Mucosa of descending colon (tissue), 3 donors: ENCODE measurements around the gene TOMM22. TPM values are rescaled to one million over a fixed set of nuclear protein-coding genes. Genes with fewer than 3 reads are reported as not detected.
"Not testable (repeated sequence)": the region's sequence is repeated elsewhere in the genome, so short reads cannot be mapped to it uniquely, and the experiment has no call there.

ENCODE experiments used
- ATAC-seq: fragments of 200-7000 bp; cut with Tn5 transposase; one replicate; pipeline ENCODE4 v1.9.1; 2020; ENCODE audit warnings: mild to moderate bottlenecking, moderate library complexity
- DNase-seq, 3 donors: peaks; one replicate each; pipeline ENCODE4 v3.0.0-alpha.2; 2020
- H3K36me3 ChIP-seq: fragments of 200-600 bp; one replicate; pipeline ENCODE4 v1.8.0; 2021; ENCODE audit warnings: low read depth, mild to moderate bottlenecking
- H3K4me1 ChIP-seq: fragments of 200-600 bp; one replicate; pipeline ENCODE4 v1.8.0; 2021; ENCODE audit warnings: low read depth, mild to moderate bottlenecking
- H3K4me3 ChIP-seq: fragments of 200-600 bp; one replicate; pipeline ENCODE4 v1.8.0; 2021; ENCODE audit warnings: mild to moderate bottlenecking
- H3K9me3 ChIP-seq: fragments of 200-600 bp; one replicate; pipeline ENCODE4 v1.8.0; 2021; ENCODE audit warnings: mild to moderate bottlenecking
- intact Hi-C, 2 donors: fragments of 100-400 bp; cut with DNase I in 1 of 2; cut with micrococcal nuclease in 1 of 2; formaldehyde crosslinking; loops; one replicate each; pipeline versions ENCODE4 v1.11.0 to v1.11.1; 2022; cut with DNase I, micrococcal nuclease
- long read RNA-seq, 2 donors: library from polyadenylated mRNA; unstranded; transcript quantifications; one replicate each; pipeline ENCODE4 v2.0.0, GENCODE V29; 2019 to 2021
- total RNA-seq, 3 donors: library from RNA; stranded (reverse); fragmentation: NEBNext Ultra II Directional in 2 of 3; extraction: Animal tissue kit (Norgen Biotek cat#: 25700) in 2 of 3; gene quantifications; one replicate each; pipeline versions ENCODE4 v1.2.1 to v1.2.4, GENCODE V29; 2021 to 2023
- TF ChIP-seq, protein P1 (sequence below): fragments of 200-600 bp; IDR thresholded peaks from one replicate; pipeline ENCODE4 v1.8.0; 2022; ENCODE audit warnings: antibody characterized with exemption, mild to moderate bottlenecking
- donor health status: DM: no; HTN: no; CAD: no; lungs with moderate emphysema.
- donor health status: DM: no; HTN: no; CAD: no.
- donor health status: DM: no; HTN: yes; CAD: no.

TOMM22 gene
- total RNA-seq, result 10 to 100 TPM; 64.5 to 84.4 (median 72.4) TPM
- long read RNA-seq, donor 1, transcript TOMM22-201 (4 exons, 2,040 nt), result major isoform, 39 of 39 reads
- long read RNA-seq, donor 1, partial matches to known transcripts, result 0 of 39 reads
- long read RNA-seq, donor 1, other reads (novel, unspliced or antisense), result 0 of 39 reads
- long read RNA-seq, donor 2, transcript TOMM22-201 (4 exons, 2,040 nt), result major isoform, 101 of 116 reads
- long read RNA-seq, donor 2, partial matches to known transcripts, result 0 of 116 reads
- long read RNA-seq, donor 2, other reads (novel, unspliced or antisense), result 14 of 116 reads

DNA sequence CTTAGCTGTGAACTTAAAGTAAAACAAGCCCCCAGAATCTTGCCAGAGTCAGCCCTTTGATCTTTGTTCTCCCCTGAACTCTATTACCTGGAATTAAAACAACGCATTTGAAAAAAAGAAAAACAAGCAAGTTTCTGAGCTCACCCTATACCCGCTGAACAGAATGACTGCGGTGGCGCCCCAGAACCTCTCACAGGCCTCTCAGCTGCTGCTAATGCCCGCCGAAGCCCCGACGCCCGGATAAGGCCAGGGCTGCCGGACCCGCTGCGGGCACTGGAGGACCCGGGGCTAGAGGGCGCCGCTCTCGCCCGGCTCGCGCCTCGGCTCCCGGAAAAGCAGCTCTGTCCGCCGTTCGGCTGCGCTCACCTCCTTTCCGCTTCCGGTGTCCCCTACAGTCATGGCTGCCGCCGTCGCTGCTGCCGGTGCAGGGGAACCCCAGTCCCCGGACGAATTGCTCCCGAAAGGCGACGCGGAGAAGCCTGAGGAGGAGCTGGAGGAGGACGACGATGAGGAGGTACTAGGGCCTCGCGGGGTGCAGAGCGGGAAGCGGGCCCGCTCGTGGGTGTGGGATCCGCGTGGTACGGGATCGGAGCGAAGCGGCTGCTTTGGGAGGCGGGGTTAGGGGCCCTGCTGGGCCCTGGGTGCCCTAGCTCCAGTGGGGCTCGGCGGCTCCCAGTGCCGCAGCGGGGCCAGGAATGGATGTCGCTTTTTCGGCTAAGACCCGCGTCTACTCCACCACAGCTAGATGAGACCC is at the start of gene TOMM22:
TSS of gene TOMM22 (plus strand) at position 376 of the 754 bp plus-strand sequence. CDS start at position 398, 22 bp downstream.
- intact Hi-C loops, result no loop called here
- peak; percentile 100 for ATAC-seq

GRCh38 chr22:38632528-38632927 is 49.2 kb upstream of the TOMM22 start:
- TF ChIP-seq, protein P1, sequence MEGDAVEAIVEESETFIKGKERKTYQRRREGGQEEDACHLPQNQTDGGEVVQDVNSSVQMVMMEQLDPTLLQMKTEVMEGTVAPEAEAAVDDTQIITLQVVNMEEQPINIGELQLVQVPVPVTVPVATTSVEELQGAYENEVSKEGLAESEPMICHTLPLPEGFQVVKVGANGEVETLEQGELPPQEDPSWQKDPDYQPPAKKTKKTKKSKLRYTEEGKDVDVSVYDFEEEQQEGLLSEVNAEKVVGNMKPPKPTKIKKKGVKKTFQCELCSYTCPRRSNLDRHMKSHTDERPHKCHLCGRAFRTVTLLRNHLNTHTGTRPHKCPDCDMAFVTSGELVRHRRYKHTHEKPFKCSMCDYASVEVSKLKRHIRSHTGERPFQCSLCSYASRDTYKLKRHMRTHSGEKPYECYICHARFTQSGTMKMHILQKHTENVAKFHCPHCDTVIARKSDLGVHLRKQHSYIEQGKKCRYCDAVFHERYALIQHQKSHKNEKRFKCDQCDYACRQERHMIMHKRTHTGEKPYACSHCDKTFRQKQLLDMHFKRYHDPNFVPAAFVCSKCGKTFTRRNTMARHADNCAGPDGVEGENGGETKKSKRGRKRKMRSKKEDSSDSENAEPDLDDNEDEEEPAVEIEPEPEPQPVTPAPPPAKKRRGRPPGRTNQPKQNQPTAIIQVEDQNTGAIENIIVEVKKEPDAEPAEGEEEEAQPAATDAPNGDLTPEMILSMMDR, result no peak
- H3K9me3 ChIP-seq, result no peaks in the 10 kb centered on the region
- H3K4me3 ChIP-seq, result no peak overlapping the region
- no peaks in the 10 kb centered on the region for H3K4me1 ChIP-seq
- H3K36me3 ChIP-seq, result no peaks in the 10 kb centered on the region
- DNase-seq (no peak), ATAC-seq (no peak)
- intact Hi-C loops, result no loop called here

More for the DNA sequence above, at the start of gene TOMM22:
- Histone ChIP-seq H3K36me3 (peaks cover 2% of the 10 kb centered on the region), H3K4me1 (peaks cover 7% of the 10 kb centered on the region), H3K9me3 (no peaks in the 10 kb centered on the region), H3K4me3 (peak within 1 kb of the TSS; percentile 52)
- TF ChIP-seq, protein P1, result peak; percentile 30
- peak; percentile 89 to 92 (median 91) for DNase-seq

- ATAC-seq, result peak; percentile 12
- no peaks in the 10 kb centered on the region for H3K36me3 ChIP-seq
These were observed 43.5 kb upstream of the TOMM22 start for GRCh38 chr22:38638216-38638615.

DNA sequence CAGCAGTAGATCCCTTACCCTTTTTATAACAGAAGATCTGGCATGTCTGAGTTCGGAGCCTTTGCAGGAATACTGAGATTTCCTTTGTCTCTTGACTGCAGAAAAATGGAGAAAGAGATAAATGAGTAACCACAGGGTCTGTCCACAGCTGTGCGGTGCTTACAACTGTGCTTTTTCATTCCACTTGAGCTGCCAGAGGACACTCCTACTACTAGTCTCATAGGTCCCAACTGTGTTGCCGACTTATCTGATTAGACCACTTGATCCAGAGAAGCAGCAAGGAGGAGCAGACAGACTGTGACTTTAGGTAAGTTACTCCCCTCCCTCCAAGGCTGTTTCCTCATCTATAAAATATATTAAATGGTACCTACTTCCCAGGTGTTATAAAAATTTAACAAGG is 43.0 kb upstream of the TOMM22 start:
- DNase-seq (no peak), ATAC-seq (peak; percentile 71)
- Histone ChIP-seq H3K9me3 (no peaks in the 10 kb centered on the region), H3K4me1 (no peaks in the 10 kb centered on the region), H3K4me3 (no peak overlapping the region), H3K36me3 (no peaks in the 10 kb centered on the region)
- TF ChIP-seq, protein P1, result no peak
- intact Hi-C loops, result no loop called here

More at GRCh38 chr22:38638216-38638615, 43.5 kb upstream of the TOMM22 start:
- no peaks in the 10 kb centered on the region for H3K4me1 ChIP-seq
- DNase-seq, result no peak
- no peaks in the 10 kb centered on the region for H3K9me3 ChIP-seq
- no peak overlapping the region for H3K4me3 ChIP-seq
- TF ChIP-seq, protein P1, result no peak
- intact Hi-C loops, result no loop called here

GRCh38 chr22:38641476-38642040 is 40.2 kb upstream of the TOMM22 start:
- DNase-seq (no peak), ATAC-seq (no peak)
- H3K36me3 ChIP-seq, result no peaks in the 10 kb centered on the region
- no peaks in the 10 kb centered on the region for H3K9me3 ChIP-seq
- no peak overlapping the region for H3K4me3 ChIP-seq
- TF ChIP-seq, protein P1, result no peak
- intact Hi-C loops, result no loop called here
- no peaks in the 10 kb centered on the region for H3K4me1 ChIP-seq

- H3K36me3 ChIP-seq, H3K4me1 ChIP-seq, DNase-seq, H3K4me3 ChIP-seq, intact Hi-C loops, H3K9me3 ChIP-seq: not testable (repeated sequence)
- ATAC-seq, result peak; percentile 70
These were observed 37.5 kb upstream of the TOMM22 start for GRCh38 chr22:38644245-38644644.
